Stimulated activated CD8-positive, alpha-beta memory T cell treated with anti-CD3 and anti-CD28 coated beads, Interleukin-2, amount 100 ng/mL, for 48 hours (primary cell): ENCODE results near the gene FGL2.
"Not testable (repeated sequence)": the region's sequence is repeated elsewhere in the genome, so short reads cannot be mapped to it uniquely, and the experiment has no call there.

Experiments
- DNase-seq, 2 donors: peaks; one replicate each; pipeline ENCODE4 v3.0.0-alpha.2; 2020; ENCODE audit warnings: low read depth in 2 of 2

Gene FGL2, protein sequence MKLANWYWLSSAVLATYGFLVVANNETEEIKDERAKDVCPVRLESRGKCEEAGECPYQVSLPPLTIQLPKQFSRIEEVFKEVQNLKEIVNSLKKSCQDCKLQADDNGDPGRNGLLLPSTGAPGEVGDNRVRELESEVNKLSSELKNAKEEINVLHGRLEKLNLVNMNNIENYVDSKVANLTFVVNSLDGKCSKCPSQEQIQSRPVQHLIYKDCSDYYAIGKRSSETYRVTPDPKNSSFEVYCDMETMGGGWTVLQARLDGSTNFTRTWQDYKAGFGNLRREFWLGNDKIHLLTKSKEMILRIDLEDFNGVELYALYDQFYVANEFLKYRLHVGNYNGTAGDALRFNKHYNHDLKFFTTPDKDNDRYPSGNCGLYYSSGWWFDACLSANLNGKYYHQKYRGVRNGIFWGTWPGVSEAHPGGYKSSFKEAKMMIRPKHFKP

DNA sequence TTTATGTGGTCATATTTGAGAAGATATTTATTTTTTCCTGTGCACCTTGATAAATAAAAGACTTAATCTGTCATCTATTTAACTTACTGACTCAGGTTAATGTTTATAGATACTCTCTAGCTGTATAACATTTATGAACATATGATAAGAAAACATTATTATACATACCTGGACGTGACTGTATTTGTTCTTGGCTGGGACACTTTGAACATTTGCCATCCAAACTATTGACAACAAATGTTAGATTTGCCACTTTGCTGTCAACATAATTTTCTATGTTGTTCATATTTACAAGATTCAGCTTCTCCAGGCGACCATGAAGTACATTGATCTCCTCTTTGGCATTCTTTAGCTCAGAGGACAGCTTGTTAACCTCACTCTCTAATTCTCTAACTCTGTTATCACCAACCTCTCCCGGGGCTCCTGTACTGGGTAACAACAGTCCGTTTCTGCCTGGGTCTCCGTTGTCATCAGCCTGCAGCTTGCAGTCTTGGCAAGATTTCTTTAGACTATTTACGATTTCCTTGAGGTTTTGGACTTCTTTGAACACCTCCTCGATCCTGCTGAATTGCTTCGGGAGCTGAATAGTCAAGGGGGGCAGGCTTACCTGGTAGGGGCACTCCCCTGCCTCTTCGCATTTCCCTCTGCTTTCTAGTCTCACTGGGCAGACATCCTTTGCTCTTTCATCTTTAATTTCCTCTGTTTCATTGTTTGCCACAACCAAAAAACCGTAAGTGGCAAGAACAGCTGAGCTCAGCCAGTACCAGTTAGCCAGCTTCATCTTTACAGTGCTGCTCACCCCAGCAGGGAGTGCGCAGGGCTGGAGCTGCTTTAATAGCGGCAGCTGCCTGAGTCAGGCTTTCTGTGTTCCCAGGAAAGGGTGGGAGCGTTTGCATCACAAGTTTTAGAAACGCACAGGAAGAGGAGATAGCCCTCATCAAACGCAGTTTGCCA is at the start of gene FGL2:
Gene FGL2 (minus strand): TSS at position 807 of the 954 bp plus-strand sequence. CDS start 26 bp downstream, at position 781.
- peak in 1 of 2 donors; percentile 3 for DNase-seq

DNA sequence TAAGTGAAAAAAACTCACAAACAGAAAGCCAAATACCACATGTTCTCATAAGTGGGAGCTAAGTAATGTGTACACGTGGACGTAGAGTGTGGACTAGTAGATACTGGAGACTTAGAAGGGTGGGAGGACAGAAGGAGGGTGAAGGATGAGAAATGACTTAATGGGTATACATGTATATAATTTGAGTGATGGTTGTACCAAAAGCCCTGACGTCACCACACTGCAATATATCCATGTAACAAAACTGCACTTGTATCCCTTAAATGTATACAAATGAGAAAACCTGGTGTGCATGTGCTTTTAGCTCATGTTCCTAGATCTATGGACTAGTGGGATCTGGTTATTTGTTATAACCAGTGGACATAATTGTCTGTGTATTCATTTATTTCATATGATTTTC is 48.5 kb upstream of the FGL2 start:
- no peak for DNase-seq

DNA sequence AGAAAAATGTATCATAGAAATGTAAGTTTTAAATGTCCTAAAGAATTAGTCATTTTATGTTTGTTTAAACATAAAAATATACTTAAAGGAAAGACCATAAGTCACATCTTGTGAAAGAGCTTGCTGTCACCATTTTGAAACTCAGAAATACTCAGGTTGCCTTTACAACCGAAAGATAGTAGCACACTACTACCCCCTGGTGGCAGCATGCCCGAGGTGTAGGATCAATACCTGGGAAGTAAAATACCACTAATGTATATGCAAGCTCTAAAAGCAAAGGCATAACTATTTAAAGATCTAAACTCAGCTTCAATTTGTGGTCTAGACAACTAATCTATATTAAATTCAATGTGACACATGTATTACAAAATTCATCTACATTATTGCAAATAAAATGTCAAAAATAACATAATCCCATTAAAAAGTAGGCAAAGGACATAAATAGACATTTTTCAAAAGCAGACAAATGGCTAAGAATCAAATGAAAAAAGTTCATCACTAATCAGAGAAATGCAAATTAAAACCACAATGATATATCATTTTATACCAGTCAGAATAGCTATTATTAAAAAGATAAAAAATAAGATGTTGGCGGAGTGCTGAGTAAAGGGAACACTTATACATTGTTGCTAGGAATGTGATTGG is 47.7 kb upstream of the FGL2 start:
- peak; percentile 81 to 88 for DNase-seq

DNA sequence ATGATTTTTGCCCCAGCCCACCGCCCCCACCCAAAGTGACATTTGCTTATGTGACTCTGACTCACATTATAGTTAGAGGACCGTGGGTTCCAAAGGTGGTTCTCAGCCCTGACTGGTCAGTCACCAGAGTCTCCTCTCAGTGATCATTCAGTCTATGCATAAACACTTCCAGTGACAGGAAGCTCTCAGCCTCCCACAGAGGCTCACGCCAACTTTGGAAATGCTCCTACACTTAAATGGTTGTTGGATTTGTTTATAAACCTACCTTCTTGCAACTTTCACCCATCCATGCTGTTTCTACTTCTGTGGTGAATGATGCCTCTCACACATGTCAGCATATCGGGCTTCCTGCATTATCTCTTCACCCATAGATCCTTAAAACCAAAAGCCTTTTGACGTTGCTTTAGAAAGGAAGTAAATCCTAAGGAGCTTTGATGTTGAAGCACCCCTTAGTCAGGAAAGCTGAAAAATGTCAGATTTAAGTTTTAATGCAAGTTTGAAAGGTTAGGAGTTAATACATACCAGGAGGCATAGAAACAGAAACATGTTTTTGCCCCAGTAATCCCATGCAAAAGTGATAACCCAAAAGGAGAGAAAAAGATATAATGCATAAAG is 46.5 kb upstream of the FGL2 start:
- DNase-seq: no peak

DNA sequence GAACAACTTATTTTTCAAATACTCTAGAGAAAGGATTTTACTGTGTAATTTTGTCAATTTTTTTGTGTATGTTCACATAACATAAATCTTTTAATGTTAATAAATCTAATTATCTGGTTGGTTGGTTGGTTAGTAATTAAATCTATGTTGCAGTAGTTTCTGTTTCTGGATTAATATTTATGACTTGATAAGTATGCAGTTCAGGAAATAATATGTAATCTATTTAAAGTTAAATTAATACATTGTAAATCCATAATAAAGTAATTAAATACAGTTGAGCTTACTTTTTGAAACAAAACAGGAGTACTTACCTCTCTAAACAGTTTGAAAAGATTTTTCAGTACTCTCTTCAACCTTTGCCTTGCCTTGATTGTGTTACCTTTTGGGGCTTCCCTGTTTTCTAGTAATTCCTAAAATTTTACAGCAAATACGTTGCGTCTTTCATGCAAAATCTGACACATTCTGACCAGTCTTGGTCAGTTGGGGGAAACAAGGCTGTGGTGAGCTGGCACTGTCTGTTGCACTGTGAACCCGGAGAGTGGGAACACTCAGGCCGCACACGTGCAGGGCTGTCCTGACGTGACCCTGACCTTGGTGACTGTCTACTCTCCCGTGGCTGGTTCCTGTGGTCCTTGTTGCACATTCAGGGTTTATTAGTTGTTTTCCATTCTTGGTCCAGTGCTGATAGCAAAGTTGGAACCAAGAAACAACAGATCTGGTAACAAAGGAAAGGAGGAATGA is 45.6 kb upstream of the FGL2 start:
- no peak for DNase-seq

DNA sequence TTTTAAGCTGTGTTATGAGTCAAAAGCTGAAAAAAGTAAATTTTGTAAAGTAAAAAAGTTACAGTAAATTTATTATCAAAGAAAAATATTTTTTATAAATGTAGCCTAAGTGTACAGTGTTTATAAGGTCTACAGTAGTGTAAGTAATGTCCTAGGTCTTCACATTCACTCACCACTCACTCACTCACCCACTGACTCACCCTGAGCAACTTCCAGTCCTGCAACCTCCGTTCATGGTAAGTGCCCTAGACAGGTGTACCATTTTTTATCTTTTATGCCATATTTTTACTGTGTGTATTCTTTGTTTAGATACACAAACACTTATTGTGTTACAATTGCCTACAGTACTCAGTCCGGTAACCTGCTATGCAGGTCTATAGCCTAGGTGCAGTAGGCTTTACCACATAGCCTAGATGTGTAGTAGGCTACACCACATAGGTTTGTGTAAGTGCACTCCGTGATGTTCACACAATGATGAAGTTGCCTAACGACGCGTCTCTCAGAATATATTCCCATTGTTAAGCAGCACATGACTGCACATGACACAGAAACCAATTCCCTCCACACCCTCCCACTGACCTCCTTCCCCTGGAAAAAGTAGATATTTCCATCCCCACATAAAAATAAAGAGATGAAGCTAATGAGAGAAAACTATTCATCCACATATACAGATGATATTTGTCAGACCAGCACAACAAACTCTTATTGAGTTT is 44.8 kb upstream of the FGL2 start:
- no peak for DNase-seq

DNA sequence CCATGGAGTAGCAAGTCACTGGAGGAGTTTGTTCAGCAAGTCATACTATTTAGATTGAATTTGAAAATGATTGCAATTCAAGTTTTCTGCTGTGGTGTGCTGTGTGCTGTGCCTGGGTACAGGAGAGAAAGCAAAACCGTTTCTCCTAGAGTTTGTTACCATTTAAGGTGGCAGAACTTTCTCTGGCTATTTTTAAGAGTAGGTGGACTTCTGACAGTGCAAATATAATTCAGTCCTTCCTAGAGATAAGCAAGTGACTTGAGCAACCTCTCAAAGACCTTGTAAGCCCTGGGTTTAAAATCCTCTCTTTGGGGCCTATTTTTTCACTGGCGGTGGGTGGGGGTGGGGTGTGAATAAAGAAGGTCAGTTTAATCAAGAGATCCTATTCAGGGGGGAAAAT is 42.9 kb upstream of the FGL2 start:
- DNase-seq: no peak

DNA sequence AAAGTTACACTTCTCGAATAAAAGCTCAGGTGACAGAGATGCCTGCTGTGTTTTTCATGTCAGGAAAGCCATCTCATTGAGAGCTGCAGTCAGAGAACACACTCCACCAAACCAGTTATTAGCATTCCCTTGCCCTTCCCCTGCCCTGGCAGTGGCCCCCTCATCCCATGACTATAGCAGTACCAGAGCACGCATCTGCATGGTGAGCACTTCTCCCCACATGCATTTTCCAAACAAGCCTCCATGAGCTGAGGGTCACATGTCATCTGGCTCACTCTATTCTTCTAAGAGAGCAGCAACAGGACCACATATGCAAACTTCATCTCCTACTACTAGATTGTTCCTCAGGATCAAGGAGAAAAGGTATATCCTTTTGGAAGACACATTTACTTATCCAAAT is 42.4 kb upstream of the FGL2 start:
- no peak for DNase-seq

DNA sequence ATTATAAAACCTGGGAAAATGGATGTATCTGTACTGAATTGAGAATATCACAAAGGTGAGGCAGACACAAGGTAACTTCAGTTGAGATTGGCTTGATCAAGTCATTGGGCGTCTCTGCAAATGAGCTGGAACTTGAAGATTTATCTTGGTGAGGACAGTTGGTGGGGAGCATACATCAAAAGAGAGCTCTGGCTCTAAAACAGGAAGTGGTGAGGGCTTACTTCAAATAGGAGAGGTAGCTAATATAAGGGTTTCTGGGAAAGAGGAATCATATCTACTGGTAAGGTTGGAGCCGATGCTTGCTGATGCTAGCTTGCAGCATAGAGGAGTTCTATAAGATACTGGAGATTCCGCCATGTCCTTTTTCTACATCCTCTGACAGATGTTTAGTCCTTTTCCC is 39.9 kb upstream of the FGL2 start:
- DNase-seq: no peak

DNA sequence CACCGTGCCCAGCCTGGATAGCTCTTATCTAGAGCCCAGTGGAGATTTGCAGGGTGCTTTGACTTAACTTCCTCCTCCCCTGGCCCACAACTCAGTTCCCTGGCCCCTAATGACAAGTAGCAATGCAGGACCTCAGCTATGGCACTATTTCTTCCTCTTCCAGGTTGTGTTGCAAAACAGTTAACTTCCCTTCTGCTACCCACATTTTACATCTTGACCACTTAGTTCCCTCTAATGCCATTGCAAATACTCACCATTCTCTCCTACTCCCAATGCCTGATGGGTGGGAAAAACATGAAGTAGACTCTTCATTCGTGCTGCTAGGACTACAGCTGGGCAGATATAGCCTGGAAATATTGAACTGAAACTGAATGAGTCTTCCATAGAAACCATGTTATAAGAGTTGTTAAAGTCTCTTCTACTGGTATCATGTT is 39.1 kb upstream of the FGL2 start:
- no peak for DNase-seq

DNA sequence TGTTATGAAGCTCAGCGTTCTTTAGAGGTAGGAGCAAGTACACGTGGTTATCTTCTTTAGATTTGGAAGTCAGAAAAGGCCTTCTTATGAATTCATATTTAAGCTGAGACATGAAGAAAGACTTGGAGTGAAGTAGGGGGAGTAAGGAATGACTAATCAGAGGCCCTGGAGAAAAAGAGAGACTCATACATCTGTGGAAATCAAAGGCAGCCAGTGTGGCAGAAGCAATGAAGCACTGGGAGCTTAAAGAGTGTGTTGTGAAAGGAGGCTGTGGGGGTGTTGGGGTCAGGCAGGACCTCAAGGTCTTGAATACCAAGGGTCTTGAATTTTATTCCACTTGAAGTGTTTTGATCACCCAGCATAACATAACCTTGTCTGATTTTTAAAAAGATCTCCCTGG is 35.7 kb upstream of the FGL2 start:
- no peak for DNase-seq

DNA sequence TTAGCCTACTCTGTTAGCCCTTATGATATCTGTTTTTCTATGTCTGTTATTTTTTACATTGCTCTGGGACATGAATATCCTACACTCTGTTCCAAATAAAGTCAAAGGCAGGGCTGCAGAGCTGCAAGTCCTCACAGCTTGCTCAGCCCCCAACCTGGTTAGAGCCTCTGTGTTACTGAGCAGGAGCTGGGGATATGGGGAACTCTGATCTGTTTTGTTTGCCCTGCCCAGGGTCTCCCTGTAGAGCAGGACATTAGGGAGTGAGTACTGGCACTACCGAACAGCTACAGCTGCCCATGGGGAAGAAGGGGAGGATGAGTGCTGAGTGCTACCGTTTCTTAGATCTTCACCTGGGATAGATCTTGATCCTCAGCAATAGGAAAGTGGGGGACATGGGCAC is 32.8 kb upstream of the FGL2 start:
- DNase-seq: no peak

DNA sequence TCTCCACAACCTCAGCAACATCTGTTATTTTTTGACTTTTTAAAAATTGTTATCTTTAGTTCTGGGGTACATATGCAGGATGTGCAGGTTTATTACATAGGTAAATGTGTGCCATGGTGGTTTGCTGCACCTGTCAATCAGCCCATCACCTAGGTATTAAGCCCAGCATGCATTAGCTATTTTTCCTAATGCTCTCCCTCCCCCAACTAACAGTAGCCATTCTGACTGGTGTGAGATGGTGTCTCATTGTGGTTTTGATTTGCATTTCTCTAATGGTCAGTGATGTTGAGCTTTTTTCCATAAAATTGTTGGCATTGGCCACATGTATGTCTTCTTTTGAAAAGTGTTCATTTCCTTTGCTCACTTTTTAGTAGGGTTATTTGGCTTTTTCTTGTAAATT is 29.2 kb upstream of the FGL2 start:
- not testable (repeated sequence) for DNase-seq

DNA sequence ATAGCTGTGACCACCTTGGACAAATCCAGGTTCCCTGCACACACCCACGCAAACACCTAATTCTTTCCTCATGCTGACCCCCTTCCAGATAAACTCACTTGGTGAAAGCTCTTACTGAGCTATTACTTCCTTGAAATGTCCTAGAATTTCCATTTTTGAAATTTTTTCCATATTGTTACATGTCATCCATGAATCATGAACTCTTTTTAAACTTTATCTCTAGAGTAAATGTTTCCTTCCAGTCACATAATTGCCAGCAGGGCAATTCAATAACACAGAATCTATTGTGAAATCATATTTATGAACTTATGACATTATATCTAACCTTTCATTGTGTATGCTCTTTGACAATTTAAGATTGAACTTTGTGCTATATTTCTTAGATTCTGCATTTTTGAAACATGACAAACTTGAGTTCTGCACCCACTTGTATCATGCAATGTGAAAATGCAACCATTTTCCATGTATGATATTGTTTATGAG is 26.8 kb upstream of the FGL2 start:
- DNase-seq: no peak

DNA sequence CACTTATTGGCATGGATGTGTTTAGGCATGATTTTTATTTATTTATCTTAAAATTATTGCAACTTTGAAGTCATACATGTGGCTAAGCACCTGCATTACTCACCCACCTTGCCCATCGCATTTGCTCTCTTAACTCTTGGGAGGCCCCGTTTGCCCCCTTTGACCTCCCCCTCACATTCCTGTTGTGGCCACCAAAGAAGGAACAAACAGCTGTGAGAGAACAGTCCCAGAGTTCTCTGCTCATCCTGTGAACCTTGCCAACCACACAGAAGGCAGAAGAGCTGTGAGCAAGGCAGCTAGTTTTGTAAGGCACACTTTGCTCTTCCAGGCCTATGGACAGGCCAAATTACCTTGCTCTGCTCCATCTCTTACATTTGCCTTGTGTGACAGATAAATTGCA is 23.6 kb upstream of the FGL2 start:
- DNase-seq: no peak

DNA sequence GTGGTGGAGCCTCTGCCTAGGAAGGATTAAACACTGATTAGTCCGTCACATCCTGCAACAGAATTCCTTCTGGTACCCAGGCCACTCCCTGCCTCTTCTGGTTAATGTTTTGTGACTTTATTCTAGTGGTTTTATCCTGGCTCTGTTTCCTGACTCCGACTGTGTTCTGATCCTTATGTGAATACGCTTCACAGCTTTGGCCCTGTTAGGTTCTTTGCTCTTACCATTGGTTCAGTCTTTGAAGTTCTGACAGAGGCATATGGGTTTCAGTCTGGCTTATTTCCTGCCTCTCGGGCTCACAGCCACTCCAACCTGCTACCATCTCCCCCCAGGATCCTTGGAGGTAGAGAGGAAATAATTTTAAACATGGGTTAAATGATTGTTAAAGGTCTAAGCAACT is 23.2 kb upstream of the FGL2 start:
- no peak for DNase-seq

DNA sequence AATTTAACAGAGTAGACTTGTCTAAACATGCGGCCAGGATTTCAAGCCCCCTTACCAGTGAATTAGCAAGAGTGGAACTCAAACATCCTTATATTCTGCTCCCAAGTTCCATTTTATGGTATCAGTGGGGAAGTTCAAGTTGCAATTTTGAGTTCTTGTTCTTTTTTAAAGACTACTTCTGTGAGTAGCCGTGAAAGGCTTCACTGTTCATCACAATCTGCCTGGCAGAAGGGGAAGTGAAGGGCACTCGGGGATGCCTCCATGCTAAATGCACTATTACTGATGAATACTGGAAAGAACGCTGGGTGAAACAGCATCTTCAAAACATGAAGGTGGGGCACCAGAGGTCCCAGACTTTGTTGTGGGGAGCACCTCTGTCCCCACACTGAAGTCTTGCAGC is 22.4 kb upstream of the FGL2 start:
- DNase-seq: no peak

DNA sequence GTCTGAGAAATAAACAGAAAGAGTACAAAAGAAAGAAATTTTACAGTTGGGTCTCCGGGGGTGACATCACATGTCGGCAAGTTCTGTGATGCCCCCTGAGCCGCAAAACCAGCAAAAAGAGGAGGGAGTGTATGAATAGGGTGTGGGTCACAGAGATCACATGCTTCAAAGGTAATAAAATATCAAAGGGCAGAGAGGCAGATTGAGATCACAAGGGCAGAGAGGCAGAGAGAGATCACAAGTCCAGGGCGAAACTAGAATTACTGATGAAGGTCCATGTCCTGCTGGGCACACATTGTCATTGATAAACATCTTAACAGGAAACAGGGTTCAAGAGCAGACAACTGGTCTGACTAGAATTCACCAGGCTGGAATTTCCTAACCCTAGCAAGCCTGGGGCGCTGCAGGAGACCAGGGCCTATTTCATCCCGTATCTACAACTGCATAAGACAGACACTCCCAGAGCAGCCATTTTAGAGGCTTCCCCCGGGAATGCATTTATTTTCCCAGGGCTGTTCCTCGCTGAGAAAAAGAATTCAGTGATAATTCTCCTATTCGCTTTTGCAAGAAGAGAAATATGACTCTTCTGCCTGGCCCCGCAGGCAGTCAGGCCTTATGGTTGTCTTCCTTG is 20.2 kb upstream of the FGL2 start:
- not testable (repeated sequence) for DNase-seq

DNA sequence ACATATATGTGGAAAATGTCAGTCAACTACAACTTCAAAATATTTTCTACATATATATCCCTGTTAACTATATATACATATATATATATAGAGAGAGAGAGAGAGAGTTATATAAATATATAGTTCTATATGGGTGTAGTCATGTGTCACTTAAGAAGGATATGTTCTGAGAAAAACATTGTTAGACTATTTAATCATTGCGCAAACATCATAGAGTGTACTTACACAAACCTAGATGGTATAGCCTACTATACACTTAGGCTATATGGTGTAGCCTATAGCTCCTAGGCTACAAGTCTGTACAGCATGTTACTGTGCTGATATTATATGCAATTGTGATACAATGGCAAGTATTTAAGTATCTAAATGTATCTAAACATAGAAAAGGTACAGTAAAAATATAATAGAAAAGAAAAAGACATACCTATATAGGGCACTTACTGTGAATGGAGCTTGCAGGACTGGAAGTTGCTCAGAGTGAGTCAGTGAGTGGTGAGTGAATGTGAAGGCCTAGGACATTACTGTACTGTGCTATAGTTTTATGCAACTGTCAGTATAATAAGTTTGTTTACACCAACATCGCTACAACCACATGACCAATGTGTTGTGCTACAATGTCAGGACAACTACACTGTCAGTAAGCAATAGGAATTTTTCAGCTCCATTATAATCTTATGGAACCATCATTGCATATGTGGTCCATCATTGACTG is 18.0 kb upstream of the FGL2 start:
- no peak for DNase-seq
